ENCODE data around the gene GALNTL6.

Gene GALNTL6

GRCh38 chr4:172619798-172620197 lies 806.6 kb downstream of the GALNTL6 start:
- H3K4me1 ChIP-seq (ENCODE audit: insufficient read depth, insufficient read length) = no peaks in the 10 kb centered on the region
- TF ChIP-seq YY1 (IDR thresholded peaks at IDR 0.05; ENCODE audit: insufficient read depth, insufficient read length) = no peak
- no peak for TF ChIP-seq ZNF274 (IDR thresholded peaks at IDR 0.05; ENCODE audit: low read depth, low read length)
- TF ChIP-seq SUZ12 (IDR thresholded peaks at IDR 0.05; ENCODE audit: extremely low read depth, insufficient read depth, insufficient read length) = no peak

GRCh38 chr4:172628263-172628662 lies 815.1 kb downstream of the GALNTL6 start:
- TF ChIP-seq ZNF274 (IDR thresholded peaks at IDR 0.05; ENCODE audit: low read depth, low read length) (no peak), SUZ12 (IDR thresholded peaks at IDR 0.05; ENCODE audit: extremely low read depth, insufficient read depth, insufficient read length) (no peak), YY1 (IDR thresholded peaks at IDR 0.05; ENCODE audit: insufficient read depth, insufficient read length) (no peak)
- Histone ChIP-seq H3K36me3 (ENCODE audit: insufficient read depth, insufficient read length, low read length) (no peaks in the 10 kb centered on the region), H3K4me3 (ENCODE audit: insufficient read length, low read depth) (no peak overlapping the region), H3K9ac (ENCODE audit: insufficient read length, low read depth) (no peak overlapping the region), H3K4me1 (ENCODE audit: insufficient read depth, insufficient read length) (no peaks in the 10 kb centered on the region), H3K9me3 (ENCODE audit: insufficient read depth, low read length) (no peaks in the 10 kb centered on the region), H3K27me3 (ENCODE audit: insufficient read depth, insufficient read length) (no peaks in the 10 kb centered on the region)
- DNase-seq (ENCODE audit: low read depth, low spot score) = no peak

More at GRCh38 chr4:172619798-172620197, 806.6 kb downstream of the GALNTL6 start:
- DNase-seq (ENCODE audit: low read depth, low spot score) = no peak
- no peaks in the 10 kb centered on the region for H3K27me3 ChIP-seq (ENCODE audit: insufficient read depth, insufficient read length)
- H3K36me3 ChIP-seq (ENCODE audit: insufficient read depth, insufficient read length, low read length) = no peaks in the 10 kb centered on the region
- H3K9ac ChIP-seq (ENCODE audit: insufficient read length, low read depth) = no peak overlapping the region
- no peak overlapping the region for H3K4me3 ChIP-seq (ENCODE audit: insufficient read length, low read depth)
- H3K9me3 ChIP-seq (ENCODE audit: insufficient read depth, low read length) = no peaks in the 10 kb centered on the region

GRCh38 chr4:172630280-172630679 lies 817.1 kb downstream of the GALNTL6 start:
- no peak for DNase-seq (ENCODE audit: low read depth, low spot score)
- Histone ChIP-seq H3K9ac (ENCODE audit: insufficient read length, low read depth) (no peak overlapping the region), H3K9me3 (ENCODE audit: insufficient read depth, low read length) (no peaks in the 10 kb centered on the region), H3K36me3 (ENCODE audit: insufficient read depth, insufficient read length, low read length) (no peaks in the 10 kb centered on the region), H3K4me3 (ENCODE audit: insufficient read length, low read depth) (no peak overlapping the region), H3K4me1 (ENCODE audit: insufficient read depth, insufficient read length) (no peaks in the 10 kb centered on the region), H3K27me3 (ENCODE audit: insufficient read depth, insufficient read length) (no peaks in the 10 kb centered on the region)
- TF ChIP-seq YY1 (IDR thresholded peaks at IDR 0.05; ENCODE audit: insufficient read depth, insufficient read length) = no peak
- no peak for TF ChIP-seq SUZ12 (IDR thresholded peaks at IDR 0.05; ENCODE audit: extremely low read depth, insufficient read depth, insufficient read length)
- TF ChIP-seq ZNF274 (IDR thresholded peaks at IDR 0.05; ENCODE audit: low read depth, low read length) = no peak

- Histone ChIP-seq H3K9me3 (ENCODE audit: insufficient read depth, low read length) (no peaks in the 10 kb centered on the region), H3K36me3 (ENCODE audit: insufficient read depth, insufficient read length, low read length) (no peaks in the 10 kb centered on the region), H3K9ac (ENCODE audit: insufficient read length, low read depth) (no peak overlapping the region), H3K4me3 (ENCODE audit: insufficient read length, low read depth) (no peak overlapping the region), H3K27me3 (ENCODE audit: insufficient read depth, insufficient read length) (no peaks in the 10 kb centered on the region), H3K4me1 (ENCODE audit: insufficient read depth, insufficient read length) (no peaks in the 10 kb centered on the region)
- no peak for DNase-seq (ENCODE audit: low read depth, low spot score)
- TF ChIP-seq SUZ12 (IDR thresholded peaks at IDR 0.05; ENCODE audit: extremely low read depth, insufficient read depth, insufficient read length) = no peak
- no peak for TF ChIP-seq ZNF274 (IDR thresholded peaks at IDR 0.05; ENCODE audit: low read depth, low read length)
- no peak for TF ChIP-seq YY1 (IDR thresholded peaks at IDR 0.05; ENCODE audit: insufficient read depth, insufficient read length)
Observed at GRCh38 chr4:172631832-172632231, 818.6 kb downstream of the GALNTL6 start.

DNA sequence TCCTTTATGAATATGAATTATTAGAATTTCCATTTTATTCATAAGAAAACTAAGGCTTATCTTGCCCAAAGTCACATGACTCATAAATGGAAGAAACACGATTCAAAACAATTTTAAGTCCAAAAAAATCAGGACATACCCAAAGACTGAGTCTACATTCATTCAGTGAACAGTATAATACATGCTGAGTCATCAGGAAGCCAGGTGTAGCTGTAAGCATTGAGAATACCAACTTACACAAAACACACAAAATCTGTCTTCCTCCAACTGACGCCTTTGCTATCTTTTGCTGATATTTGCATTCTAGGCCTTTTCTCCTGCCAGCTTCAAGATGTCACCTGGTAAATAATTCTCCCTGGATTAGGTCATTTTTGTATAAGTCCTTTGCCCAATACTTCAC lies 835.3 kb downstream of the GALNTL6 start:
- Histone ChIP-seq H3K9me3 (ENCODE audit: insufficient read depth, low read length) (no peaks in the 10 kb centered on the region), H3K9ac (ENCODE audit: insufficient read length, low read depth) (no peak overlapping the region), H3K4me3 (ENCODE audit: insufficient read length, low read depth) (no peak overlapping the region), H3K4me1 (ENCODE audit: insufficient read depth, insufficient read length) (no peaks in the 10 kb centered on the region), H3K27me3 (ENCODE audit: insufficient read depth, insufficient read length) (no peaks in the 10 kb centered on the region), H3K36me3 (ENCODE audit: insufficient read depth, insufficient read length, low read length) (no peaks in the 10 kb centered on the region)
- no peak for DNase-seq (ENCODE audit: low read depth, low spot score)
- TF ChIP-seq YY1 (IDR thresholded peaks at IDR 0.05; ENCODE audit: insufficient read depth, insufficient read length) (no peak), ZNF274 (IDR thresholded peaks at IDR 0.05; ENCODE audit: low read depth, low read length) (no peak), SUZ12 (IDR thresholded peaks at IDR 0.05; ENCODE audit: extremely low read depth, insufficient read depth, insufficient read length) (no peak)

DNA sequence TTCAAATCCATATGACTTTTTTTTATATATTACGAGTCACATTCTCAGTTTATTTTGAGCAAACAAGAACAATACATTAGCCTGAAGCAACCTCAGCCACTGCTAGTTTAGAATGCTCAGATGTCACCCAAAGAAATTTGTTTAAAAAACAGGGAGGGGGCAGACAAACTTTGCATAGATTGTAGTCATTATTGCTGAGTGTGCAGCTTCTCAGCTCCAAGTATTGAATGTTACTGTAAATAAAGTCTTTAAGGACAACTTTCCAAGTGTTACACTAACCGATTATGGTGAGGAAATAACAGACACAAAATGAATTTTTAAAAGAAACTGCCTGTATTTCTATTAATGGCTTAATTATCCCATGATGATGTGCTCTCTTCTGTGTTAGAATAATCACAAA lies 835.9 kb downstream of the GALNTL6 start:
- H3K4me1 ChIP-seq (ENCODE audit: insufficient read depth, insufficient read length) = no peaks in the 10 kb centered on the region
- H3K27me3 ChIP-seq (ENCODE audit: insufficient read depth, insufficient read length) = no peaks in the 10 kb centered on the region
- TF ChIP-seq ZNF274 (IDR thresholded peaks at IDR 0.05; ENCODE audit: low read depth, low read length) = no peak
- no peak for TF ChIP-seq YY1 (IDR thresholded peaks at IDR 0.05; ENCODE audit: insufficient read depth, insufficient read length)
- TF ChIP-seq SUZ12 (IDR thresholded peaks at IDR 0.05; ENCODE audit: extremely low read depth, insufficient read depth, insufficient read length) = no peak
- no peaks in the 10 kb centered on the region for H3K9me3 ChIP-seq (ENCODE audit: insufficient read depth, low read length)
- no peaks in the 10 kb centered on the region for H3K36me3 ChIP-seq (ENCODE audit: insufficient read depth, insufficient read length, low read length)
- DNase-seq (ENCODE audit: low read depth, low spot score) = no peak
- no peak overlapping the region for H3K9ac ChIP-seq (ENCODE audit: insufficient read length, low read depth)
- H3K4me3 ChIP-seq (ENCODE audit: insufficient read length, low read depth) = no peak overlapping the region

- H3K9ac ChIP-seq (ENCODE audit: insufficient read length, low read depth) = no peak overlapping the region
- no peaks in the 10 kb centered on the region for H3K27me3 ChIP-seq (ENCODE audit: insufficient read depth, insufficient read length)
- H3K36me3 ChIP-seq (ENCODE audit: insufficient read depth, insufficient read length, low read length) = no peaks in the 10 kb centered on the region
- no peaks in the 10 kb centered on the region for H3K9me3 ChIP-seq (ENCODE audit: insufficient read depth, low read length)
- H3K4me1 ChIP-seq (ENCODE audit: insufficient read depth, insufficient read length) = no peaks in the 10 kb centered on the region
- TF ChIP-seq ZNF274 (IDR thresholded peaks at IDR 0.05; ENCODE audit: low read depth, low read length) = no peak
- no peak for TF ChIP-seq YY1 (IDR thresholded peaks at IDR 0.05; ENCODE audit: insufficient read depth, insufficient read length)
- TF ChIP-seq SUZ12 (IDR thresholded peaks at IDR 0.05; ENCODE audit: extremely low read depth, insufficient read depth, insufficient read length) = no peak
- no peak for DNase-seq (ENCODE audit: low read depth, low spot score)
- H3K4me3 ChIP-seq (ENCODE audit: insufficient read length, low read depth) = no peak overlapping the region
Observed at GRCh38 chr4:172650758-172651530, 837.7 kb downstream of the GALNTL6 start.
